Measurements from ENCODE around the gene IGF2BP3. TPM values are rescaled to one million over a fixed set of nuclear protein-coding genes. Genes with fewer than 3 reads are reported as not detected.
"Not testable (repeated sequence)": the region's sequence is repeated elsewhere in the genome, so short reads cannot be mapped to it uniquely, and the experiment has no call there.

Gene IGF2BP3
- under 1 TPM; 0.48 to 0.51 TPM for total RNA-seq
- long read RNA-seq, donor 1: 0 reads
- long read RNA-seq, donor 2, partial matches to known transcripts: 1 of 1 reads
- long read RNA-seq, donor 2, other reads (novel, unspliced or antisense): 0 of 1 reads

GRCh38 chr7:23470330-23471105 is at the start of gene IGF2BP3:
IGF2BP3 (minus strand) TSS chr7:23470491; CDS start chr7:23470110, 381 bp downstream.
- intact Hi-C loops (cut with DNase I): no loop called here

GRCh38 chr7:23514755-23515154 is 44.5 kb upstream of the IGF2BP3 start:
- no peak for DNase-seq (ENCODE audit: low spot score)
- intact Hi-C loops (cut with DNase I): no loop called here

More at GRCh38 chr7:23470330-23471105, at the start of gene IGF2BP3:
- no peak for DNase-seq (ENCODE audit: low spot score)

- intact Hi-C loops (cut with DNase I); DNase-seq (ENCODE audit: low spot score): not testable (repeated sequence)
Measured at GRCh38 chr7:23513746-23514145, 43.5 kb upstream of the IGF2BP3 start.

- intact Hi-C loops (cut with DNase I): no loop called here
- DNase-seq (ENCODE audit: low spot score): no peak
Measured at GRCh38 chr7:23494009-23494408, 23.7 kb upstream of the IGF2BP3 start.

DNA sequence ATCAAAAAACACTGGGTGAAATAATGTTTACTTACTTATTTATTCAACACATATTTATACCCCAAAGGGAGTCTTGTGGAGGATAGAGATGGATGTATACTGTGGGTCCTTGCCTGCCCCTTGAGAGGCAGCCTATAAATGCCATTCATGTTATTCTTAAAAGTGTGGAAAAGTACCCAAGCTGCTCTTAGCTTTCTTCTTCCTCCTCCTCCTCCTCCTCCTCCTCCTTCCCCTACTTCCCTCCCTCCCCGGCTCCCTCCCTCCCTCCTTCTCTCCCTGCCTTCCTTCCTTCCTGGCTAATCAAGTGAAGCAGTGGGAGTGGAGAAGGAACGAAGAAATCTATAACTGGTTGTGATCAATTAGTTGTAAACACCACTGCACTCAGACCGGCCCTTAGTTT is 21.2 kb upstream of the IGF2BP3 start:
- no peak for DNase-seq (ENCODE audit: low spot score)
- intact Hi-C loops (cut with DNase I): no loop called here

DNA sequence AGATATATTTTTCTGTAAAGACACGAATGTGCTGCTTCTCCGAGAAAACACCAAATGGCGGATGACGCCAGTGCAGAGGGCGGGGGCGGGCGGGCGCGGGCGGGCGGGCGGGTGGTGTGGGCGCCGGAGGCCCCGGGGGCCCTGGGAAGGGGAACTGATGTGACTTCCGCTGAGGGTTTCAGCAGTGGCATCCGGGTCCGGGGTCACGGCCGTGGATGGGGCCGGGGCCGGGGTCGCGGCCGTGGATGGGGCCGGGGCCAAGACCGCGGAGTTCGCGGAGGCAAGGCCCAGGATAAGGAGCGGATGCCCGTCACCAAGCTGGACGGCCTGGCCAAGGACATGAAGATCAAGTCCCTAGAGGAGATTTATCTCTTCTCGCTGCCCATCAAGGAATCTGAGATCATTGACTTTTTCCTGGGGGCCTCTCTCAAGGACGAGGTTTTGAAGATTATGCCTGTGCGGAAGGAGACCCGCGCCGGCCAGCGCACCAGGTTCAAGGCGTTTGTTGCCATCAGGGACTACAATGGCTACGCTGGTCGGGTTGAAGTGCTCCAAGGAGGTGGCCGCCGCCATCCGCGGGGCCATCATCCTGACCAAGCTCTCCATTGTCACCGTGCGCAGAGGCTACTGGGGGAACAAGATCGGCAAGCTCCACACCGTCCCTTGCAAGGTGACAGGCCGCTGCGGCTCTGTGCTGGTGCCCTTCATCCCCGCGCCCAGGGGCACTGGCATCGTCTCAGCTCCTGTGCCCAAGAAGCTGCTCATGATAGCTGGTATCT is 20.3 kb upstream of the IGF2BP3 start:
- intact Hi-C loops (cut with DNase I): no loop called here
- DNase-seq (ENCODE audit: low spot score): no peak

- intact Hi-C loops (cut with DNase I); DNase-seq (ENCODE audit: low spot score): not testable (repeated sequence)
Measured at GRCh38 chr7:23488714-23489113, 18.4 kb upstream of the IGF2BP3 start.

- no peak for DNase-seq (ENCODE audit: low spot score)
- intact Hi-C loops (cut with DNase I): no loop called here
Measured at GRCh38 chr7:23487670-23488069, 17.4 kb upstream of the IGF2BP3 start.

DNA sequence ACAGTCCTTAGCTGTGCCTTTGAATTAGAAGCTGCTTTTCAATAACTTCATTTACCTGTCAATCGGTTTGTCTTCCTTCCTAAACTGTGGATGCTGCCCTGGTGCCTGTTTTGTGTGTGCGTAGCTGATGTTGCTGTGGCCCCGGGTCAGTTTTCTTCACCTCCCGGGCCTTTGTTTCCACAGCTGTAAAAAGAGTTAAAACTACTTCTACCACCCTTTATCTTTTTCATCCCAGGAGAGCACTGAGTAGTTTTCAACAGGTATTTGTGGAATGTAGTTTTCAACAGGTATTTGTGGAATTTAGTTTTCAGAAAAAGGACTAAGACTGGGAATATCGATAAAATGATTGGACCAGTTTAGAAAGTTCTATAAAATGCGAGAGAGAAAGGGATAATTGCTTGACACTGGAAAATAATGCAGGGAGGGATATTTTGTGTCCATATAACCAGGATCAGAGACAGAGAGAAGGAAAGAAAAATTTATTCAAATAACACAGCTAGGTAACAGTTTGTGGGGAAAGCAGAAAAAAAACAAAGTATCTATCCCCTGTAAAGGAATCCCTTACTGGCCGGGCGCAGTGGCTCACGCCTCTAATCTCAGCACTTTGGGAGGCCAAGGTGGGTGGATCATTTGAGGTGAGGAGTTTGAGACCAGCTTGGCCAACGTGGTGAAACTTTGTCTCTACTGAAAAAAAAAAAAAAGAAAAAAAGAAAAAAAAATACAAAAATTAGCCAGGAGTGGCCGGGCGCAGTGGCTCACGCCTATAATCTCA is 15.9 kb upstream of the IGF2BP3 start:
- intact Hi-C loops (cut with DNase I): no loop called here
- no peak for DNase-seq (ENCODE audit: low spot score)

- no peak for DNase-seq (ENCODE audit: low spot score)
- intact Hi-C loops (cut with DNase I): no loop called here
Measured at GRCh38 chr7:23482686-23483085, 12.4 kb upstream of the IGF2BP3 start.

- intact Hi-C loops (cut with DNase I): loop anchor here in 1 of 2 donors (5.0 kb wide), 1 partner anchor 204 kb away; the partner anchor contains the start of gene FAM221A
- no peak for DNase-seq (ENCODE audit: low spot score)
Measured at GRCh38 chr7:23477962-23478866, 7.9 kb upstream of the IGF2BP3 start.

GRCh38 chr7:23477157-23477499 is 6.8 kb upstream of the IGF2BP3 start:
- intact Hi-C loops (cut with DNase I): loop anchor here in 1 of 2 donors (5.0 kb wide), 1 partner anchor 205 kb away; the partner anchor contains the start of gene FAM221A
- DNase-seq (ENCODE audit: low spot score): no peak

GRCh38 chr7:23476286-23477156 is 6.2 kb upstream of the IGF2BP3 start:
- no peak for DNase-seq (ENCODE audit: low spot score)
- intact Hi-C loops (cut with DNase I): loop anchor here in 1 of 2 donors (5.0 kb wide), 1 partner anchor 206 kb away; the partner anchor contains the start of gene FAM221A

DNA sequence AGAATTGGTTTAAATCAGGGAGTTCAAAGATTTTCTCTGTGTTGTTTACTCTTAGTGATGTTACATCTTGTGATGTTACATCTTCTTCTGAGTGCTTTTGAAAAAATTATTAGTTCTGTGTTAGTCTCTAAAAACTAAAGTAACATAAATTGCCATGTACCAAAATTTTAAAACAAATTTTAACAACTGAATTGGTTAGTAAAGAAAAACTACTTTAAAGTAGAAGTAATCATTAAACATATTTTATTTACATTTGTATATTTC is 5.2 kb upstream of the IGF2BP3 start:
- intact Hi-C loops (cut with DNase I): loop anchor here in 1 of 2 donors (5.0 kb wide), 1 partner anchor 207 kb away; the partner anchor contains the start of gene FAM221A
- no peak for DNase-seq (ENCODE audit: low spot score)

- no peak for DNase-seq (ENCODE audit: low spot score)
- intact Hi-C loops (cut with DNase I): loop anchor here in 1 of 2 donors (5.0 kb wide), 1 partner anchor 207 kb away; the partner anchor contains the start of gene FAM221A
Measured at GRCh38 chr7:23474829-23475575, 4.7 kb upstream of the IGF2BP3 start.

DNA sequence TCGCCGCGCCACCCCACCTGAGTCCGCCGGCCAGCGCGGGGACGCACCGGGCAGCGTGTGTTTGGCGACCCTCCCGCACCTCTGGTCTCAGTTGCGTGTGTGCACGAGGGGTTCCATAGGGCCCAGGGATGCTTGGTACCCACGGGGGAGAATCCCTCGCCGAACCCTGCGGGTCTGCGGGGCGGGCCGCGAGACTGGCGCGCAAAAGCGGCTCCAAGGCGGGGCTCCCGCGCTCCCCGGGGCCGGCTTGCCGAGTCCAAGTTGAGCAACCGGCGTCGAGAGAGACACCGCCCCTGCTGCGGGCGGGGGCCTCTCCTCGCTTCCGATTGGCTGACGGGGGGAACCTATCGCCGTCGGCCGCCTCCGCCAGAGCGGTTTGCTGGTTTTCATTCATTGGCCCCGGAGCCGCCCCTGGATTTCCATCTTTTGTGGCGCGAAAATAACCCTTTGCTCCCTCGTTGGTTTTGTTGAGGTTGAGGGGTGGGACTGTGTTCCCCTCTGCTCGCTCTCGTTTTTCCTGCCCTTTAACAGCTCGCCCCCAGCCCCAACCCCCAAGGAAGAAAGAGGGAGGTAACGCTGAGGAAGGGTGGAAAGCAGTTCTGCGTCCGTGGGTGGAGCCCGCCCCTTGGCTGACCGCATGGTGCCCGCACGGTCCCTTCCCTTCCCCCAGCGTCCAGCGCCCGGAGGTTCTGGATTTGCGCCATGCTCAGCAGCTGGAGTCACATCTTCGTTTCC is 4.0 kb upstream of the IGF2BP3 start:
- DNase-seq (ENCODE audit: low spot score): peak; percentile 92
- intact Hi-C loops (cut with DNase I): no loop called here

- DNase-seq (ENCODE audit: low spot score): no peak
- intact Hi-C loops (cut with DNase I): no loop called here
Measured at GRCh38 chr7:23473844-23474093, 3.5 kb upstream of the IGF2BP3 start.

Data from posterior vena cava (tissue), 2 donors.